H1 (cell line): ENCODE results near the gene ADRM1. TPM values are rescaled to one million over a fixed set of nuclear protein-coding genes. Genes with fewer than 3 reads are reported as not detected.

Experiments used
- CBX5 ChIP-seq: fragments of 300-800, 300-1000 bp; sonication (generic); IDR thresholded peaks from 2 replicates; pipeline ENCODE4 v1.7.1; 2016; ENCODE audit warnings: antibody characterized with exemption, low read length, low read depth
- CHD7 ChIP-seq: fragments of 300-600 bp; sonication (generic); IDR thresholded peaks from 2 replicates; pipeline ENCODE4 v1.7.1; 2012; ENCODE audit warnings: low read length, moderate library complexity, mild to moderate bottlenecking, inconsistent platforms; ENCODE audit not compliant: insufficient replicate concordance
- RNF2 ChIP-seq: fragments of 200-900, 300-1000 bp; sonication (generic); IDR thresholded peaks from 2 replicates; pipeline ENCODE4 v1.7.1; 2016; ENCODE audit warnings: borderline replicate concordance, low read depth, mild to moderate bottlenecking, antibody characterized with exemption, low read length; ENCODE audit not compliant: poor library complexity, severe bottlenecking; ENCODE audit errors: missing control alignments
- RXRA ChIP-seq: IDR thresholded peaks from 2 replicates; pipeline ENCODE4 v1.6.1; 2011; ENCODE audit warnings: low read depth, mild to moderate bottlenecking, low read length, moderate library complexity; ENCODE audit not compliant: insufficient read depth
- polyA plus RNA-seq, 7 experiments: library from polyadenylated mRNA; depleted of rRNA in 3 of 7; stranded (reverse) in 5 of 7; unstranded in 2 of 7; fragments of >200 nt in 5 of 7; fragments of 200-250 nt in 2 of 7; gene quantifications; 1 replicate in 5 of 7; 2 replicates in 1 of 7; 4 replicates in 1 of 7; pipeline versions ENCODE4 v1.2.1 to v1.2.3, GENCODE V29; 2011 to 2013; ENCODE audit warnings: missing spikeins in 2 of 7, mixed read lengths in 2 of 7
- total RNA-seq: library from RNA; stranded (reverse); fragmentation: NEBNext Ultra II Directional; extraction: Animal tissue kit (Norgen Biotek cat#: 25700); gene quantifications from 2 replicates; pipeline ENCODE4 v1.2.1, GENCODE V29; 2021

Gene ADRM1
- total and polyA plus RNA-seq, 2 of the 8 experiments (the other 6 are each of a cell fraction or from before 2014, with no cell fraction given): 126 to 214 TPM

DNA sequence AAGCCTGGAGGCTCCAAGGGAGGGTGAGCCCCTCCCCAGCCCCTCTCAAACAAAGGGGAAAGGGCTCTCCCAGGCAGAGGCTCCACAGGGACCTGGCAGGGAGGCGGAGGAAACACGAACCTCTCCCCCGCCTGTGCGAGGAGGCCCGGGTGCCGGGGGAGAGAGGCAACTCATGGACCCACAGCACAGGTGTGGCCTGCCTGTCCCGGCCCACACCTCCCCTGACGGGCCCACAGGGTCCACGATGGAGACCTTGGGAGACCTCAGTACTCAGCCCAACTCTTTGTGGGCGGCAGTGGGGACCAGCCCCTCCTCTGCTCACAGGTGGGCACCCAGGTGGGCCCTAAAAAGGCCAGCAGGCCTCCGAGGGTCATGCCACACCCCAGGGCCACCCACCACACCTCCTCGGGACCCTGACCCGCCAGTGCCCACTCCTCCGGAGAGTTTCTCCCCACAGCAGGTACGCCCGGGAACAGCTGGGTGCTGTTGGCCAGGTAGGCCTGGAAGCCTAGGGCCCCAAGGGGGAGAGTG lies 52.1 kb downstream of the ADRM1 start (continued):
- TF ChIP-seq CHD7: no peak
- TF ChIP-seq CBX5: no peak
- no peak for TF ChIP-seq RXRA
- TF ChIP-seq RNF2: no peak
